ENCODE measurements around the gene INPPL1. TPM values are rescaled to one million over a fixed set of nuclear protein-coding genes. Genes with fewer than 3 reads are reported as not detected.
"Not testable (repeated sequence)": the region's sequence is repeated elsewhere in the genome, so short reads cannot be mapped to it uniquely, and the experiment has no call there.

Gene INPPL1
- total RNA-seq, 4 donors from 2014 or later: 47.6 to 65.1 (median 57.6) TPM

DNA sequence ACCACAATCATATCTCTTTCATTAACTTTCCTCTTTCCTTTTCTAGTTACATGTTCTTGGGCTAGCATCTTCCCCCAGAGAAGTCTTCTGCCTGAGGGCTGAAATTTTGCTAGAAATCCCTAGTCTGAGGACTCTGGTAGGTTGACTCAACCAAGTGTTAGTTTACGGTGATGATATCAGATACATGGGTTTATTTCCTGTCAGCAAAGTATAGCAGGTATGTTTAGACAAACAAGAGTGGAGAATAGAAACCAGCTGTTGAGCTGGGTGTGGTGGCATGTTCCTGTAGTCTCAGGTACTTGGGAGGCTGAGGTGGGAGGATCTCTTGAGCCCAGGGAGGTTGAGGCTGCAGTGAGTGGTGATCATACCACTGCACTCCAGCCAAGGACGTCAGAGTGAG, 21.4 kb upstream of the INPPL1 start:
- TF ChIP-seq CTCF (IDR thresholded peaks at IDR 0.05): no peak
- DNase-seq (ENCODE audit: low spot score): no peak
- no peak for ATAC-seq (ENCODE audit: low FRiP score)

DNA sequence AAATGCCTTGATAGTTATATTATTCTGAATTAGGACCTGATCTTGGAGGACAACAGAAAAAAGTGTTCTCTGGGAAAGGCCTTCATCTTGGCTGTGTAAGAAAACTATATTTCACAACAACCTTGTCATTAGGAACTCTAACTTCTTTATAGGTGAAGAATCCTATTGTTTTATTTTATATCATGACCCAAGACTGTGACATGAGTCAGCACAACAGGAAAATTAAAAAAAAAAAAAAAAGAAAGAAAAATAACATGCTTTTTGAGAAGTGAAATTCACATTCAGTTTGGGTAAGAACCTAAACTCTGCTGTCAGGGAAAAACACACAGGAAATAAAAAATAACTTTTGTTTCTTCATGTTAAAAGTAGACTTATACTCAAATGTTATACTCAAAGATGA, 19.7 kb upstream of the INPPL1 start:
- no peak for TF ChIP-seq CTCF (IDR thresholded peaks at IDR 0.05)
- ATAC-seq (ENCODE audit: low FRiP score) (no peak), DNase-seq (ENCODE audit: low spot score) (no peak)

DNA sequence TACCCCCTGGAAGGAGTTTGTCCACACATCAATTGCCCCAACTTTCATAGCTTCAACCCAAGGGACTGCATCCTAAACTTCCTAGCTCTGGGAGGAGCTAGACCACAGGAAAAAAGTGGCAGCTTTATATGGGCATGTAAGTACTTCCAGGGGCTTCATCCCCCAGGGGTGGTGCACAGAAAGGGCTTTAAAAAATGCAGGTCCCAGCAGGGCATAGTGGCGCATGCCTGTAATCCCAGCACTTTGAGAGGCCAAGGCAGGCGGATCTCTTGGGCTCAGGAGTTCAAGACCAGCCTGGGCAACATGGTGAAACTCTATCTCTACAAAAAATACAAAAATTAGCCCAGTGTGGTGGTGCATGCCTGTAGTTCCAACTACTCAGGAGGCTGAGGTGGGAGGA, 17.8 kb upstream of the INPPL1 start:
- DNase-seq (ENCODE audit: low spot score); ATAC-seq (ENCODE audit: low FRiP score): not testable (repeated sequence)

GRCh38 chr11:72208281-72208680, 16.3 kb upstream of the INPPL1 start:
- TF ChIP-seq CTCF (IDR thresholded peaks at IDR 0.05): no peak
- DNase-seq (ENCODE audit: low spot score) (no peak), ATAC-seq (ENCODE audit: low FRiP score) (no peak)

DNA sequence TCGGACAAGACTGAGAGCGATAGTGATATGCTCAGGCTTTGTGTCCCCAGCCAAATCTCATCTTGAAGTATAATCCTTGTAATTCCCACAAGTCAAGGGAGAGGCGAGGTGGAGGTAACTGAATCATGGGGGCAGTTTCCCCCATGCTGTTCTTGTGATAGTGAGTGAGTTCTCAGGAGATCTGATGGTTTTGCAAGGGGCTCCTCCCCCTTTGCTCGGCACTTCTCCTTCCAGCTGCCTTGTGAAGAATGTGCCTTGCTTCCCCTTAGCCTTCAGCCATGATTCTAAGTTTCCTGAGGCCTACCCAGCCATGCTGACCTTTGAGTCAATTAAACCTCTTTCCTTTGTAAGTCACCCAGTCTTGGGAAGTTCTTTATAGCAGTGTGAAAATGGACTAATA, 15.5 kb upstream of the INPPL1 start:
- no peak for TF ChIP-seq CTCF (IDR thresholded peaks at IDR 0.05)
- no peak for ATAC-seq (ENCODE audit: low FRiP score)
- no peak for DNase-seq (ENCODE audit: low spot score)

- TF ChIP-seq CTCF (IDR thresholded peaks at IDR 0.05): no peak
- DNase-seq (ENCODE audit: low spot score) (no peak), ATAC-seq (ENCODE audit: low FRiP score) (no peak)
These were observed 7.9 kb upstream of the INPPL1 start, which contains the start of gene FOLR2 for GRCh38 chr11:72216638-72217037. Gene FOLR2, plus strand, starts transcription at chr11:72216794. Its CDS starts 1,791 bp downstream, at chr11:72218585.

DNA sequence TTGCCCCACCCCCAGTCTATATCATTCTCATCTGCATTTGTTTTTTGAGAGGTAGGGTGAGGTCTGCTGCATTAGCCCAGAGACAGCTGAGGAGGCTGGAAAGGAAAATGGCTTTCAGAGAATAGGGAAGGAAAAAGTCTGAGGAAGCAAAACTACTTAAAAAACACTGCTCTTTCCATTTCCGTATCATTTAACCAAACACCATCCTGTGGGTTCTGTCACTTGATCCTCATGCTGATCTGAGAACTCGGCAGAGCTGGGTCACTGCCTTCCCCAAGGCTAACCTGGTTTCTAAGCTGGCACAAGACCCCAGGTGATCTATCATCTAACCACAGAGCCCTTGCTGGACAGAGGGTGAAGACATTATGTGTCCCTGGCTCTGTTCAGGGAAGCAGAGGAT, 6.7 kb upstream of the INPPL1 start:
- TF ChIP-seq CTCF (IDR thresholded peaks at IDR 0.05): no peak
- ATAC-seq (ENCODE audit: low FRiP score) (no peak), DNase-seq (ENCODE audit: low spot score) (no peak)

- ATAC-seq (ENCODE audit: low FRiP score) (no peak), DNase-seq (ENCODE audit: low spot score) (no peak)
- no peak for TF ChIP-seq CTCF (IDR thresholded peaks at IDR 0.05)
These were observed 6.3 kb upstream of the INPPL1 start for GRCh38 chr11:72218251-72218745.
